ENCODE measurements around the gene AHNAK. TPM values are rescaled to one million over a fixed set of nuclear protein-coding genes. Genes with fewer than 3 reads are reported as not detected.

Gene AHNAK
- total and polyA plus RNA-seq, 9 donors = 203 to 411 (median 316) TPM

- WGBS (ENCODE audit: insufficient coverage) = 85% methylated on average over 6 of the region's 8 CpGs
- Histone ChIP-seq H3K9me3 (replicated peaks; ENCODE audit: control insufficient read depth, low read depth, low read length) (no peaks in the 10 kb centered on the region), H3K27ac (ENCODE audit: low read length) (no peak overlapping the region), H3K4me1 (ENCODE audit: control insufficient read depth, insufficient read depth, low read length) (peaks cover 26% of the 10 kb centered on the region), H3K27me3 (ENCODE audit: control insufficient read depth, insufficient read depth, low read length) (no peaks in the 10 kb centered on the region), H3K4me3 (ENCODE audit: low read length) (no peak overlapping the region), H3K36me3 (ENCODE audit: control insufficient read depth, insufficient read depth, low read length) (no peaks in the 10 kb centered on the region)
- DNase-seq = no peak
Observed at GRCh38 chr11:62409831-62410230, 136.8 kb downstream of the AHNAK start.

- Histone ChIP-seq H3K4me1 (ENCODE audit: control insufficient read depth, insufficient read depth, low read length) (peaks cover 40% of the 10 kb centered on the region), H3K27ac (ENCODE audit: low read length) (peak overlapping the region; percentile 75), H3K36me3 (ENCODE audit: control insufficient read depth, insufficient read depth, low read length) (no peaks in the 10 kb centered on the region), H3K27me3 (ENCODE audit: control insufficient read depth, insufficient read depth, low read length) (no peaks in the 10 kb centered on the region), H3K9me3 (replicated peaks; ENCODE audit: control insufficient read depth, low read depth, low read length) (no peaks in the 10 kb centered on the region), H3K4me3 (ENCODE audit: low read length) (no peak overlapping the region)
- WGBS (ENCODE audit: insufficient coverage) = 17% methylated on average over 1 of the region's 4 CpGs
- DNase-seq = peak; percentile 66
Observed at GRCh38 chr11:62406034-62406433, 140.6 kb downstream of the AHNAK start.

- no peaks in the 10 kb centered on the region for H3K27me3 ChIP-seq (ENCODE audit: control insufficient read depth, insufficient read depth, low read length)
- H3K27ac ChIP-seq (ENCODE audit: low read length) = no peak overlapping the region
- H3K36me3 ChIP-seq (ENCODE audit: control insufficient read depth, insufficient read depth, low read length) = no peaks in the 10 kb centered on the region
- H3K9me3 ChIP-seq (replicated peaks; ENCODE audit: control insufficient read depth, low read depth, low read length) = no peaks in the 10 kb centered on the region
- peaks cover 52% of the 10 kb centered on the region for H3K4me1 ChIP-seq (ENCODE audit: control insufficient read depth, insufficient read depth, low read length)
- no peak for DNase-seq
- no peak overlapping the region for H3K4me3 ChIP-seq (ENCODE audit: low read length)
- 73% methylated on average over 5 of the region's 5 CpGs for WGBS (ENCODE audit: insufficient coverage)
Observed at GRCh38 chr11:62404901-62405300, 141.7 kb downstream of the AHNAK start.

GRCh38 chr11:62404435-62404834 lies 142.2 kb downstream of the AHNAK start:
- Histone ChIP-seq H3K4me1 (ENCODE audit: control insufficient read depth, insufficient read depth, low read length) (peaks cover 56% of the 10 kb centered on the region), H3K4me3 (ENCODE audit: low read length) (no peak overlapping the region), H3K27me3 (ENCODE audit: control insufficient read depth, insufficient read depth, low read length) (no peaks in the 10 kb centered on the region), H3K9me3 (replicated peaks; ENCODE audit: control insufficient read depth, low read depth, low read length) (no peaks in the 10 kb centered on the region), H3K36me3 (ENCODE audit: control insufficient read depth, insufficient read depth, low read length) (no peaks in the 10 kb centered on the region), H3K27ac (ENCODE audit: low read length) (no peak overlapping the region)
- WGBS (ENCODE audit: insufficient coverage) = 89% methylated on average over 4 of the region's 6 CpGs
- no peak for DNase-seq

GRCh38 chr11:62402960-62403730 lies 143.5 kb downstream of the AHNAK start:
- no peaks in the 10 kb centered on the region for H3K27me3 ChIP-seq (ENCODE audit: control insufficient read depth, insufficient read depth, low read length)
- peaks cover 69% of the 10 kb centered on the region for H3K4me1 ChIP-seq (ENCODE audit: control insufficient read depth, insufficient read depth, low read length)
- no peaks in the 10 kb centered on the region for H3K36me3 ChIP-seq (ENCODE audit: control insufficient read depth, insufficient read depth, low read length)
- H3K27ac ChIP-seq (ENCODE audit: low read length) = peak overlapping the region; percentile 52
- DNase-seq = no peak
- H3K9me3 ChIP-seq (replicated peaks; ENCODE audit: control insufficient read depth, low read depth, low read length) = no peaks in the 10 kb centered on the region
- H3K4me3 ChIP-seq (ENCODE audit: low read length) = no peak overlapping the region
- WGBS (ENCODE audit: insufficient coverage) = 63% methylated on average over 4 of the region's 12 CpGs

GRCh38 chr11:62402226-62402959 lies 144.2 kb downstream of the AHNAK start:
- 47% methylated on average over 11 of the region's 15 CpGs for WGBS (ENCODE audit: insufficient coverage)
- Histone ChIP-seq H3K4me1 (ENCODE audit: control insufficient read depth, insufficient read depth, low read length) (peaks cover 75% of the 10 kb centered on the region), H3K27me3 (ENCODE audit: control insufficient read depth, insufficient read depth, low read length) (no peaks in the 10 kb centered on the region), H3K36me3 (ENCODE audit: control insufficient read depth, insufficient read depth, low read length) (no peaks in the 10 kb centered on the region), H3K9me3 (replicated peaks; ENCODE audit: control insufficient read depth, low read depth, low read length) (no peaks in the 10 kb centered on the region), H3K4me3 (ENCODE audit: low read length) (no peak overlapping the region), H3K27ac (ENCODE audit: low read length) (peak overlapping the region; percentile 97)
- peak; percentile 62 for DNase-seq

- H3K36me3 ChIP-seq (ENCODE audit: control insufficient read depth, insufficient read depth, low read length) = no peaks in the 10 kb centered on the region
- H3K9me3 ChIP-seq (replicated peaks; ENCODE audit: control insufficient read depth, low read depth, low read length) = no peaks in the 10 kb centered on the region
- H3K27me3 ChIP-seq (ENCODE audit: control insufficient read depth, insufficient read depth, low read length) = no peaks in the 10 kb centered on the region
- H3K4me1 ChIP-seq (ENCODE audit: control insufficient read depth, insufficient read depth, low read length) = peaks cover 78% of the 10 kb centered on the region
- WGBS (ENCODE audit: insufficient coverage) = 27% methylated on average over 3 of the region's 7 CpGs
- H3K4me3 ChIP-seq (ENCODE audit: low read length) = no peak overlapping the region
- no peak for DNase-seq
- peak overlapping the region; percentile 97 for H3K27ac ChIP-seq (ENCODE audit: low read length)
Observed at GRCh38 chr11:62401811-62402210, 144.8 kb downstream of the AHNAK start.

GRCh38 chr11:62401356-62401755 lies 145.2 kb downstream of the AHNAK start:
- Histone ChIP-seq H3K27ac (ENCODE audit: low read length) (peak overlapping the region; percentile 97), H3K4me1 (ENCODE audit: control insufficient read depth, insufficient read depth, low read length) (peaks cover 74% of the 10 kb centered on the region), H3K9me3 (replicated peaks; ENCODE audit: control insufficient read depth, low read depth, low read length) (no peaks in the 10 kb centered on the region), H3K4me3 (ENCODE audit: low read length) (no peak overlapping the region), H3K27me3 (ENCODE audit: control insufficient read depth, insufficient read depth, low read length) (no peaks in the 10 kb centered on the region), H3K36me3 (ENCODE audit: control insufficient read depth, insufficient read depth, low read length) (no peaks in the 10 kb centered on the region)
- no peak for DNase-seq
- 90% methylated on average over 3 of the region's 5 CpGs for WGBS (ENCODE audit: insufficient coverage)

- Histone ChIP-seq H3K36me3 (ENCODE audit: control insufficient read depth, insufficient read depth, low read length) (no peaks in the 10 kb centered on the region), H3K4me1 (ENCODE audit: control insufficient read depth, insufficient read depth, low read length) (peaks cover 72% of the 10 kb centered on the region), H3K4me3 (ENCODE audit: low read length) (no peak overlapping the region), H3K27ac (ENCODE audit: low read length) (peak overlapping the region; percentile 97), H3K27me3 (ENCODE audit: control insufficient read depth, insufficient read depth, low read length) (no peaks in the 10 kb centered on the region), H3K9me3 (replicated peaks; ENCODE audit: control insufficient read depth, low read depth, low read length) (no peaks in the 10 kb centered on the region)
- WGBS (ENCODE audit: insufficient coverage) = 2% methylated on average over 7 of the region's 9 CpGs
- peak; percentile 98 for DNase-seq
Observed at GRCh38 chr11:62400760-62401159, 145.8 kb downstream of the AHNAK start.

- Histone ChIP-seq H3K4me1 (ENCODE audit: control insufficient read depth, insufficient read depth, low read length) (peaks cover 73% of the 10 kb centered on the region), H3K27me3 (ENCODE audit: control insufficient read depth, insufficient read depth, low read length) (no peaks in the 10 kb centered on the region), H3K9me3 (replicated peaks; ENCODE audit: control insufficient read depth, low read depth, low read length) (no peaks in the 10 kb centered on the region), H3K4me3 (ENCODE audit: low read length) (no peak overlapping the region), H3K36me3 (ENCODE audit: control insufficient read depth, insufficient read depth, low read length) (no peaks in the 10 kb centered on the region), H3K27ac (ENCODE audit: low read length) (peak overlapping the region; percentile 97)
- no CpG with 5 or more reads among the region's 6 CpGs for WGBS (ENCODE audit: insufficient coverage)
- DNase-seq = no peak
Observed at GRCh38 chr11:62400281-62400680, 146.3 kb downstream of the AHNAK start.
